Activated CD8-positive, alpha-beta T cell treated with anti-CD3 and anti-CD28 coated beads for 36 hours (primary cell): Measurements from ENCODE around the gene ARHGAP25. TPM values are rescaled to one million over a fixed set of nuclear protein-coding genes. Genes with fewer than 3 reads are reported as not detected.

Experiments used
- ATAC-seq: fragments of 200-7000 bp; cut with Tn5 transposase; one replicate; pipeline ENCODE4 v1.10.0; 2021; ENCODE audit warnings: mild to moderate bottlenecking, moderate library complexity
- CTCF ChIA-PET: fragments of 350-600 bp; sonication (Branson Sonifier 250); formaldehyde crosslinking; loops from one replicate; lab custom pipeline; 2021; ENCODE audit warnings: antibody characterized with exemption; lab: Charles Lee
- POLR2A ChIA-PET: fragments of 350-600 bp; sonication (Branson Sonifier 250); formaldehyde crosslinking; loops from one replicate; lab custom pipeline; 2021; ENCODE audit warnings: antibody characterized with exemption; lab: Charles Lee
- DNase-seq: peaks from one replicate; pipeline ENCODE4 v3.0.0-alpha.2; 2020
- H3K27ac Mint-ChIP-seq: one replicate; pipeline ENCODE4 v1.8.0; 2021; ENCODE audit warnings: mild to moderate bottlenecking, mixed read lengths
- H3K27me3 Mint-ChIP-seq: one replicate; pipeline ENCODE4 v1.8.0; 2021; ENCODE audit warnings: mixed read lengths
- H3K36me3 Mint-ChIP-seq: one replicate; pipeline ENCODE4 v1.8.0; 2021; ENCODE audit warnings: low read depth, mixed read lengths
- H3K4me1 Mint-ChIP-seq: one replicate; pipeline ENCODE4 v1.8.0; 2021; ENCODE audit warnings: low read depth, mixed read lengths
- H3K4me3 Mint-ChIP-seq: one replicate; pipeline ENCODE4 v1.8.0; 2021; ENCODE audit warnings: mild to moderate bottlenecking, moderate library complexity, mixed read lengths
- H3K9me3 Mint-ChIP-seq: one replicate; pipeline ENCODE4 v1.8.0; 2021; ENCODE audit warnings: mixed read lengths
- intact Hi-C: fragments of 100-400 bp; cut with micrococcal nuclease; formaldehyde crosslinking; loops from one replicate; pipeline ENCODE4 v1.10.0; 2022
- total RNA-seq, 2 experiments: library from RNA; stranded (reverse); gene quantifications; one replicate each; pipeline ENCODE4 v1.2.3, GENCODE V29; 2021
- TF ChIP-seq, protein P1 (sequence below): fragments of 200-600 bp; IDR thresholded peaks from one replicate; pipeline ENCODE4 v1.8.0; 2022; ENCODE audit warnings: antibody characterized with exemption, mild to moderate bottlenecking

ARHGAP25 gene
- 10 to 100 TPM; 59.3 to 61.5 TPM for total RNA-seq

- CTCF ChIA-PET, result interaction anchor here (0.6 to 4.0 kb wide), 16 partner anchors 9 to 190 kb away, joined by 3 to 27 read pairs (median 5); no protein-coding TSS in a partner anchor
- H3K36me3 Mint-ChIP-seq, result peaks cover 21% of the 10 kb centered on the region
- no peak within 1 kb of the TSS for H3K27ac Mint-ChIP-seq
- ATAC-seq (peak; percentile 72), DNase-seq (peak; percentile 81)
- H3K4me3 Mint-ChIP-seq, result no peak within 1 kb of the TSS
- intact Hi-C loops, result loop anchor here (2.0 to 5.0 kb wide), 2 partner anchors 18 to 37 kb away; no protein-coding TSS in a partner anchor
- H3K9me3 Mint-ChIP-seq, result no peaks in the 10 kb centered on the region
- peaks cover 30% of the 10 kb centered on the region for H3K4me1 Mint-ChIP-seq
- no peaks in the 10 kb centered on the region for H3K27me3 Mint-ChIP-seq
- POLR2A ChIA-PET, result interaction anchor here (0.7 to 3.3 kb wide), 16 partner anchors 9 to 190 kb away, joined by 3 to 27 read pairs (median 8); no protein-coding TSS in a partner anchor
- TF ChIP-seq, protein P1, sequence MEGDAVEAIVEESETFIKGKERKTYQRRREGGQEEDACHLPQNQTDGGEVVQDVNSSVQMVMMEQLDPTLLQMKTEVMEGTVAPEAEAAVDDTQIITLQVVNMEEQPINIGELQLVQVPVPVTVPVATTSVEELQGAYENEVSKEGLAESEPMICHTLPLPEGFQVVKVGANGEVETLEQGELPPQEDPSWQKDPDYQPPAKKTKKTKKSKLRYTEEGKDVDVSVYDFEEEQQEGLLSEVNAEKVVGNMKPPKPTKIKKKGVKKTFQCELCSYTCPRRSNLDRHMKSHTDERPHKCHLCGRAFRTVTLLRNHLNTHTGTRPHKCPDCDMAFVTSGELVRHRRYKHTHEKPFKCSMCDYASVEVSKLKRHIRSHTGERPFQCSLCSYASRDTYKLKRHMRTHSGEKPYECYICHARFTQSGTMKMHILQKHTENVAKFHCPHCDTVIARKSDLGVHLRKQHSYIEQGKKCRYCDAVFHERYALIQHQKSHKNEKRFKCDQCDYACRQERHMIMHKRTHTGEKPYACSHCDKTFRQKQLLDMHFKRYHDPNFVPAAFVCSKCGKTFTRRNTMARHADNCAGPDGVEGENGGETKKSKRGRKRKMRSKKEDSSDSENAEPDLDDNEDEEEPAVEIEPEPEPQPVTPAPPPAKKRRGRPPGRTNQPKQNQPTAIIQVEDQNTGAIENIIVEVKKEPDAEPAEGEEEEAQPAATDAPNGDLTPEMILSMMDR, result no peak
Measured at GRCh38 chr2:68734688-68735525, at the start of gene ARHGAP25. Gene ARHGAP25, plus strand, starts transcription at chr2:68734811. Its CDS starts 389 bp downstream, at chr2:68735200.

DNA sequence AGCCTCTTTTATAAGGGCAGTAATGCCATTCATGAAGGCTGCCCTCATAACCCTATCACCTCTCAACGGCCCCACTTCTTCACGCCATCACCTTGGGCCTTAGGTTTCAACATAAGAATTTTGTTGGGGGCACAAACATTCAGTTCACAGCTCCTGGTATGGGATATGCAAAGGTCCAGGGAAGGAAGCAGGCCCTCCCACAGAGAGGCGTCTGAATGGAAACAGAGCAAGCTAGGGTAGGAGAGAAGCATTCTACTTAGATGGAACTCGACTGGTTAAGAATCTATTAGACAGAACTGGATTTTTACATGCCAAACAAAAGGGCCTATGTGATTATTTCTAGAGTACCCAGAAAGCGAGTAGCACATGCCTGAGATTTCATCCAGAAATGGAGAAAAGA, 48.4 kb upstream of the ARHGAP25 start:
- Mint-ChIP-seq H3K9me3 (no peaks in the 10 kb centered on the region), H3K36me3 (no peaks in the 10 kb centered on the region), H3K4me3 (no peak overlapping the region), H3K27ac (no peak overlapping the region), H3K4me1 (peaks cover 21% of the 10 kb centered on the region), H3K27me3 (peaks cover 6% of the 10 kb centered on the region)
- ATAC-seq (no peak), DNase-seq (no peak)
- ChIA-PET CTCF (no interaction called here), POLR2A (no interaction called here)
- intact Hi-C loops, result no loop called here
- TF ChIP-seq, protein P1, result no peak

- Mint-ChIP-seq H3K27me3 (peaks cover 8% of the 10 kb centered on the region), H3K4me3 (no peak overlapping the region), H3K9me3 (no peaks in the 10 kb centered on the region), H3K36me3 (no peaks in the 10 kb centered on the region), H3K4me1 (peaks cover 21% of the 10 kb centered on the region), H3K27ac (no peak overlapping the region)
- ChIA-PET POLR2A (no interaction called here), CTCF (interaction anchor here (2.4 kb wide), 1 partner anchor 223 kb away, joined by 6 read pairs; no protein-coding TSS in a partner anchor)
- no peak for DNase-seq
- no peak for ATAC-seq
- intact Hi-C loops, result no loop called here
- TF ChIP-seq, protein P1, result no peak
Measured at GRCh38 chr2:68687018-68687417, 47.6 kb upstream of the ARHGAP25 start.

- intact Hi-C loops, result no loop called here
- ChIA-PET CTCF (interaction anchor here (0.7 to 2.3 kb wide), 7 partner anchors 20 to 228 kb away, joined by 3 to 22 read pairs (median 3); no protein-coding TSS in a partner anchor), POLR2A (interaction anchor here (0.7 to 1.6 kb wide), 5 partner anchors 10 to 226 kb away, joined by 3 to 4 read pairs (median 3); no protein-coding TSS in a partner anchor)
- Mint-ChIP-seq H3K27ac (peak overlapping the region; percentile 80), H3K36me3 (no peaks in the 10 kb centered on the region), H3K4me3 (peak overlapping the region; percentile 11), H3K9me3 (no peaks in the 10 kb centered on the region), H3K27me3 (peaks cover 6% of the 10 kb centered on the region), H3K4me1 (peaks cover 21% of the 10 kb centered on the region)
- TF ChIP-seq, protein P1, result no peak
- ATAC-seq (peak; percentile 84), DNase-seq (peak; percentile 37)
Measured at GRCh38 chr2:68689553-68690537, 44.8 kb upstream of the ARHGAP25 start.
